Lung (tissue), 12 donors: ENCODE results near the gene ADGRG1. TPM values are rescaled to one million over a fixed set of nuclear protein-coding genes. Genes with fewer than 3 reads are reported as not detected.
A peak's percentile ranks its signal among the peaks of the same experiment; 100 is the strongest.

Experiments used
- ATAC-seq: fragments of 200-7000 bp; cut with Tn5 transposase; one replicate; pipeline ENCODE4 v1.9.1; 2020; ENCODE audit warnings: moderate number of reproducible peaks; ENCODE audit not compliant: insufficient read depth, low FRiP score
- DNase-seq, 3 donors: peaks; one replicate each; pipeline ENCODE4 v3.0.0-alpha.2; 2013 to 2017
- H3K27ac ChIP-seq, 2 donors: one replicate each; pipeline ENCODE4 v1.5.1; 2013; ENCODE audit warnings: mild to moderate bottlenecking in 2 of 2, moderate library complexity in 2 of 2, control low read depth in 1 of 2, inconsistent platforms in 1 of 2, low read depth in 1 of 2, low read length in 1 of 2
- H3K27me3 ChIP-seq, 3 donors: one replicate each; pipeline ENCODE4 v1.5.1; 2013; ENCODE audit warnings: low read length in 2 of 3; ENCODE audit not compliant: control insufficient read depth in 3 of 3, insufficient read depth in 3 of 3
- H3K36me3 ChIP-seq, 4 donors: one replicate each; pipeline ENCODE4 v1.5.1; 2013; ENCODE audit warnings: low read length in 4 of 4, mild to moderate bottlenecking in 1 of 4, moderate library complexity in 1 of 4; ENCODE audit not compliant: control insufficient read depth in 4 of 4, insufficient read depth in 4 of 4
- H3K4me1 ChIP-seq, 5 donors: one replicate each; pipeline ENCODE4 v1.5.1; 2013; ENCODE audit warnings: low read length in 5 of 5, mild to moderate bottlenecking in 2 of 5, moderate library complexity in 1 of 5; ENCODE audit not compliant: control insufficient read depth in 5 of 5, insufficient read depth in 5 of 5
- H3K4me3 ChIP-seq: one replicate; pipeline ENCODE4 v1.5.1; 2013; ENCODE audit warnings: mild to moderate bottlenecking, control low read depth, moderate library complexity
- H3K9ac ChIP-seq, 2 donors: one replicate each; pipeline ENCODE4 v1.5.1; 2013; ENCODE audit warnings: low read length in 2 of 2, control low read depth in 1 of 2; ENCODE audit not compliant: insufficient read depth in 1 of 2
- H3K9me3 ChIP-seq, 4 donors: one replicate each; pipeline ENCODE4 v1.5.1; 2013; ENCODE audit warnings: low read length in 3 of 4, mild to moderate bottlenecking in 1 of 4, moderate library complexity in 1 of 4; ENCODE audit not compliant: control insufficient read depth in 4 of 4, insufficient read depth in 3 of 4
- CTCF ChIP-seq: IDR thresholded peaks from 2 replicates; pipeline ENCODE4 v1.5.1; 2012; ENCODE audit warnings: mild to moderate bottlenecking; ENCODE audit errors: control extremely low read depth, extremely low read depth
- WGBS, 2 donors: extraction: QIAGEN DNeasy Blood & Tissue Kit; methylation state at CpG; one replicate each; pipeline ENCODE4 v1.1.7; 2013; 5-methylcytosine and 5-hydroxymethylcytosine counted together
- polyA plus RNA-seq, 2 donors: library from polyadenylated mRNA; stranded (reverse); fragments of 200-250 nt; gene quantifications; one replicate each; pipeline ENCODE4 v1.2.1, GENCODE V29; 2013
- total RNA-seq, 2 donors: library from RNA; depleted of rRNA in 1 of 2; stranded (reverse); fragments of >200 nt in 1 of 2; gene quantifications; one replicate each; pipeline ENCODE4 v1.2.1, GENCODE V29; 2014 to 2021
- donor health status: control.
- donor health status: control.
- donor health status: Bipolar disorder and iron deficiency.
- donor health status: healthy.
- donor health status: DM: yes; HTN: yes; CAD: no.

The ADGRG1 gene
- total and polyA plus RNA-seq, 4 donors = 8.8 to 74.4 (median 28.0) TPM

- Histone ChIP-seq H3K4me1 (no peaks in the 10 kb centered on the region), H3K4me3 (no peak overlapping the region), H3K9me3 (peaks cover 0 to 2% (median 0%) of the 10 kb centered on the region in 4 donors), H3K9ac (no peak overlapping the region), H3K36me3 (peaks cover 0 to 29% (median 0%) of the 10 kb centered on the region in 4 donors), H3K27me3 (no peaks in the 10 kb centered on the region), H3K27ac (no peak overlapping the region)
- no peak for TF ChIP-seq CTCF
- 30 to 53% methylated on average over 16 of the region's 16 CpGs for WGBS, 2 donors
- DNase-seq = peak in 2 of 3 donors; percentile 41 to 46
- no peak for ATAC-seq
Measured at GRCh38 chr16:57653936-57654335, 25.5 kb downstream of the ADGRG1 start.

- no peak overlapping the region for H3K9ac ChIP-seq
- no peak for ATAC-seq
- no peaks in the 10 kb centered on the region for H3K27me3 ChIP-seq
- no peaks in the 10 kb centered on the region for H3K4me1 ChIP-seq
- no peak for TF ChIP-seq CTCF
- H3K36me3 ChIP-seq = peaks cover 0 to 33% (median 0%) of the 10 kb centered on the region in 4 donors
- 84 to 94% methylated on average over 11 of the region's 11 CpGs for WGBS, 2 donors
- H3K27ac ChIP-seq = no peak overlapping the region
- no peak for DNase-seq
- no peak overlapping the region for H3K4me3 ChIP-seq
- H3K9me3 ChIP-seq = no peaks in the 10 kb centered on the region
Measured at GRCh38 chr16:57656342-57656955, 28.0 kb downstream of the ADGRG1 start.

- ATAC-seq = no peak
- no peak overlapping the region for H3K27ac ChIP-seq
- no peaks in the 10 kb centered on the region for H3K27me3 ChIP-seq
- no peaks in the 10 kb centered on the region for H3K4me1 ChIP-seq
- no peak overlapping the region for H3K9ac ChIP-seq
- no peak for DNase-seq
- WGBS, 2 donors = 92 to 93% methylated on average over 13 of the region's 13 CpGs
- no peak for TF ChIP-seq CTCF
- H3K9me3 ChIP-seq = no peaks in the 10 kb centered on the region
- no peak overlapping the region for H3K4me3 ChIP-seq
- H3K36me3 ChIP-seq = peaks cover 0 to 32% (median 0%) of the 10 kb centered on the region in 4 donors
Measured at GRCh38 chr16:57657228-57657627, 28.8 kb downstream of the ADGRG1 start.
